ENCODE results near the gene MAN1A1.

MAN1A1 gene

DNA sequence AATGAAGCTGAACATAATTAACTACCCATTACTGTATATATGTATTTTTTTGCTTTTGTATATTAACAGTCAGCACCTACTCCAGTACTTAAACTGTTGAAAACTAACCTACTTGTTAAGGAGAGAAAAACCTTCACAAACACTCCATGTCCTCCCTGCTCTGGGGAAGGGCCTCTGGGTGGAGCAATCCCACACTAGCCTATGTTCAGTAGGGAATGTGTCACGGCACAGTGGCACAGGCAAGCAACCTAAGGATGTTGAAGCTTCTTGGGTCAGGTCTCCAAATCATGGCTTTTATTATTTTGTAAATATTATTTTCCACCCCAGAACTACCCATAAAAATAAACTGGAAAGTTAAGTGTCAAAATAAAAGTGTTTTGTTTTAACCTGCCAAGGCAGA lies 5.3 kb downstream of the MAN1A1 start:
- peaks cover 0 to 6% (median 0%) of the 10 kb centered on the region in 3 experiments for H3K27me3 ChIP-seq (ENCODE audit: control insufficient read depth in 3 of 3, insufficient read depth in 3 of 3, low read depth in 1 of 3, low read length in 3 of 3)
- DNase-seq (ENCODE audit: low spot score) = no peak
- WGBS, 2 donors (ENCODE audit: extremely low coverage in 2 of 2, insufficient read length in 2 of 2, insufficient replicate concordance in 1 of 2) = no CpG with 5 or more reads among the region's 1 CpG
- H3K14ac ChIP-seq (ENCODE audit: low read length) = no peak overlapping the region
- H3K4me2 ChIP-seq (ENCODE audit: insufficient read depth, low read length, poor library complexity, severe bottlenecking) = no peak overlapping the region
- H3K4me1 ChIP-seq (ENCODE audit: control insufficient read depth in 2 of 2, insufficient read depth in 1 of 2, low read depth in 1 of 2, low read length in 2 of 2) = peaks cover 9 to 15% of the 10 kb centered on the region in 2 donors
- no peak overlapping the region for H4K8ac ChIP-seq (ENCODE audit: low read depth, low read length)
- H2BK5ac ChIP-seq (ENCODE audit: low read length) = no peak overlapping the region
- H3K9me3 ChIP-seq (replicated peaks in 1 of 2; ENCODE audit: control insufficient read depth in 2 of 2, insufficient read depth in 1 of 2, low read depth in 1 of 2, low read length in 2 of 2) = no peaks in the 10 kb centered on the region
- no peak overlapping the region for H2BK15ac ChIP-seq (ENCODE audit: low read length)
- no peak overlapping the region for H3K9ac ChIP-seq (ENCODE audit: low read depth, low read length, poor library complexity)
- H2BK120ac ChIP-seq (ENCODE audit: low read depth, low read length) = no peak overlapping the region
- H2AK5ac ChIP-seq (ENCODE audit: low read depth, low read length) = no peak overlapping the region
- no peak overlapping the region for H3K18ac ChIP-seq (ENCODE audit: low read length)
- no peak overlapping the region for H2BK12ac ChIP-seq (ENCODE audit: low read length)
- no peaks in the 10 kb centered on the region for H3K79me1 ChIP-seq (ENCODE audit: low read depth, low read length)
- no peak overlapping the region for H3K4me3 ChIP-seq (ENCODE audit: low read length in 2 of 2)
- H3K27ac ChIP-seq (replicated peaks; ENCODE audit: low read length) = no peak overlapping the region
- H4K91ac ChIP-seq (ENCODE audit: low read depth, low read length, poor library complexity) = no peak overlapping the region
- H3K36me3 ChIP-seq (replicated peaks in 1 of 2; ENCODE audit: control insufficient read depth in 2 of 2, insufficient read depth in 2 of 2, low read length in 2 of 2) = no peaks in the 10 kb centered on the region
- no peak overlapping the region for H3K4ac ChIP-seq (ENCODE audit: low read length)
- H3K23ac ChIP-seq (ENCODE audit: low read depth, low read length, poor library complexity) = no peak overlapping the region
- no peak overlapping the region for H2AFZ ChIP-seq (ENCODE audit: low read length)

GRCh38 chr6:119343573-119344146 lies 5.9 kb downstream of the MAN1A1 start:
- Histone ChIP-seq H3K9me3 (replicated peaks in 1 of 2; ENCODE audit: control insufficient read depth in 2 of 2, insufficient read depth in 1 of 2, low read depth in 1 of 2, low read length in 2 of 2) (no peaks in the 10 kb centered on the region), H3K23ac (ENCODE audit: low read depth, low read length, poor library complexity) (no peak overlapping the region), H4K8ac (ENCODE audit: low read depth, low read length) (no peak overlapping the region), H3K18ac (ENCODE audit: low read length) (no peak overlapping the region), H3K4me2 (ENCODE audit: insufficient read depth, low read length, poor library complexity, severe bottlenecking) (no peak overlapping the region), H2BK5ac (ENCODE audit: low read length) (no peak overlapping the region), H3K36me3 (replicated peaks in 1 of 2; ENCODE audit: control insufficient read depth in 2 of 2, insufficient read depth in 2 of 2, low read length in 2 of 2) (no peaks in the 10 kb centered on the region), H3K9ac (ENCODE audit: low read depth, low read length, poor library complexity) (no peak overlapping the region), H2AK5ac (ENCODE audit: low read depth, low read length) (no peak overlapping the region), H4K91ac (ENCODE audit: low read depth, low read length, poor library complexity) (no peak overlapping the region), H3K14ac (ENCODE audit: low read length) (no peak overlapping the region), H2AFZ (ENCODE audit: low read length) (no peak overlapping the region), H3K4me1 (ENCODE audit: control insufficient read depth in 2 of 2, insufficient read depth in 1 of 2, low read depth in 1 of 2, low read length in 2 of 2) (peaks cover 9 to 15% of the 10 kb centered on the region in 2 donors), H3K27ac (replicated peaks; ENCODE audit: low read length) (no peak overlapping the region), H2BK120ac (ENCODE audit: low read depth, low read length) (no peak overlapping the region), H3K79me1 (ENCODE audit: low read depth, low read length) (no peaks in the 10 kb centered on the region), H3K27me3 (ENCODE audit: control insufficient read depth in 3 of 3, insufficient read depth in 3 of 3, low read depth in 1 of 3, low read length in 3 of 3) (peaks cover 0 to 6% (median 0%) of the 10 kb centered on the region in 3 experiments), H2BK15ac (ENCODE audit: low read length) (no peak overlapping the region), H3K4me3 (ENCODE audit: low read length in 2 of 2) (no peak overlapping the region), H2BK12ac (ENCODE audit: low read length) (no peak overlapping the region), H3K4ac (ENCODE audit: low read length) (no peak overlapping the region)
- no CpG with 5 or more reads among the region's 5 CpGs for WGBS, 2 donors (ENCODE audit: extremely low coverage in 2 of 2, insufficient read length in 2 of 2, insufficient replicate concordance in 1 of 2)
- DNase-seq (ENCODE audit: low spot score) = no peak

DNA sequence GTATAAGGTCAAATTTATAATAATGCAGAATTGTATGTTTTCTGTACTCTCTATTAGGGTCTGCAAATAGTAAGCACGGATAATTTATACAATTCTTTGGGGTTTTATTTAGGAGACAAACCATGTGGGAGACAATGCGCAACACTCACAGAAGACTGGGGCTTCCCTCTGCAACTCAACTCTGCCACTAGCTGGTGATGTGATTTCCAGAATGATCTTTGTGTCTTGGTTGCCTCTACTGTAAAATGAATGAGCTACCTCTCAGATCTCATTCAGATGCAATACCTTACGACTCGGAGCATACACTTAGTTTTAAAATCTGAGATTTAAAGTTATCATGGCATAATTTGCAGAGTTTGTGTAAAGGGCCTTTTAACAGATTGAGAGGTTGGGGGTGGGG lies 6.4 kb downstream of the MAN1A1 start:
- Histone ChIP-seq H3K79me1 (ENCODE audit: low read depth, low read length) (no peaks in the 10 kb centered on the region), H2AFZ (ENCODE audit: low read length) (no peak overlapping the region), H4K91ac (ENCODE audit: low read depth, low read length, poor library complexity) (no peak overlapping the region), H2BK15ac (ENCODE audit: low read length) (no peak overlapping the region), H4K8ac (ENCODE audit: low read depth, low read length) (no peak overlapping the region), H2BK12ac (ENCODE audit: low read length) (no peak overlapping the region), H3K4me2 (ENCODE audit: insufficient read depth, low read length, poor library complexity, severe bottlenecking) (no peak overlapping the region), H3K9ac (ENCODE audit: low read depth, low read length, poor library complexity) (no peak overlapping the region), H3K4me3 (ENCODE audit: low read length in 2 of 2) (no peak overlapping the region), H3K27me3 (ENCODE audit: control insufficient read depth in 3 of 3, insufficient read depth in 3 of 3, low read depth in 1 of 3, low read length in 3 of 3) (peaks cover 0 to 3% (median 0%) of the 10 kb centered on the region in 3 experiments), H2AK5ac (ENCODE audit: low read depth, low read length) (no peak overlapping the region), H2BK5ac (ENCODE audit: low read length) (no peak overlapping the region), H3K23ac (ENCODE audit: low read depth, low read length, poor library complexity) (no peak overlapping the region), H3K4me1 (ENCODE audit: control insufficient read depth in 2 of 2, insufficient read depth in 1 of 2, low read depth in 1 of 2, low read length in 2 of 2) (peaks cover 9 to 15% of the 10 kb centered on the region in 2 donors), H3K4ac (ENCODE audit: low read length) (no peak overlapping the region), H3K9me3 (replicated peaks in 1 of 2; ENCODE audit: control insufficient read depth in 2 of 2, insufficient read depth in 1 of 2, low read depth in 1 of 2, low read length in 2 of 2) (no peaks in the 10 kb centered on the region), H3K18ac (ENCODE audit: low read length) (no peak overlapping the region), H3K36me3 (replicated peaks in 1 of 2; ENCODE audit: control insufficient read depth in 2 of 2, insufficient read depth in 2 of 2, low read length in 2 of 2) (no peaks in the 10 kb centered on the region), H3K27ac (replicated peaks; ENCODE audit: low read length) (no peak overlapping the region), H2BK120ac (ENCODE audit: low read depth, low read length) (no peak overlapping the region), H3K14ac (ENCODE audit: low read length) (no peak overlapping the region)
- no CpG with 5 or more reads among the region's 4 CpGs for WGBS, 2 donors (ENCODE audit: extremely low coverage in 2 of 2, insufficient read length in 2 of 2, insufficient replicate concordance in 1 of 2)
- DNase-seq (ENCODE audit: low spot score) = no peak

DNA sequence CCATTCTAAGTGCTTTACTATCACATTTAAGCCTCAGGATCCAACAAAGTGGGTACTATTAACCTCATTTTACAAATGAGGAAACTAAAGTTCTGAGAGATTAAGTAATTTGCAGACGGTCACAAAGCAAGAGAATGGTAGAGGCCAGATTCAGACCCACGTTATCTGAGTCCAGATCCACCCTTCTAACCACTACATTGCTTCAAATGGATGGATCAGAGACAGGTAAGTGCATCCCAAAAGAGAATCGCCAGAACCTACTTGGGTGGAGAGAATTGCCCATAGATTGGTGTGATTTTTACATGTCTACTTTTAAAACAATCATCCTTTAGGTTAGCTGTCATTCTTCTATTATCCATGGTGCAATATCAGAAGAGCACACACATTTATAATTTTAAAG lies 7.1 kb downstream of the MAN1A1 start:
- H3K36me3 ChIP-seq (replicated peaks in 1 of 2; ENCODE audit: control insufficient read depth in 2 of 2, insufficient read depth in 2 of 2, low read length in 2 of 2) = no peaks in the 10 kb centered on the region
- no peaks in the 10 kb centered on the region for H3K27me3 ChIP-seq (ENCODE audit: control insufficient read depth in 3 of 3, insufficient read depth in 3 of 3, low read depth in 1 of 3, low read length in 3 of 3)
- H3K23ac ChIP-seq (ENCODE audit: low read depth, low read length, poor library complexity) = no peak overlapping the region
- no peak overlapping the region for H2BK12ac ChIP-seq (ENCODE audit: low read length)
- H2BK120ac ChIP-seq (ENCODE audit: low read depth, low read length) = no peak overlapping the region
- DNase-seq (ENCODE audit: low spot score) = no peak
- H4K8ac ChIP-seq (ENCODE audit: low read depth, low read length) = no peak overlapping the region
- H3K4me2 ChIP-seq (ENCODE audit: insufficient read depth, low read length, poor library complexity, severe bottlenecking) = no peak overlapping the region
- H2BK15ac ChIP-seq (ENCODE audit: low read length) = no peak overlapping the region
- H3K79me1 ChIP-seq (ENCODE audit: low read depth, low read length) = no peaks in the 10 kb centered on the region
- H4K91ac ChIP-seq (ENCODE audit: low read depth, low read length, poor library complexity) = no peak overlapping the region
- no peaks in the 10 kb centered on the region for H3K9me3 ChIP-seq (replicated peaks in 1 of 2; ENCODE audit: control insufficient read depth in 2 of 2, insufficient read depth in 1 of 2, low read depth in 1 of 2, low read length in 2 of 2)
- H2BK5ac ChIP-seq (ENCODE audit: low read length) = no peak overlapping the region
- H3K27ac ChIP-seq (replicated peaks; ENCODE audit: low read length) = no peak overlapping the region
- no peak overlapping the region for H3K18ac ChIP-seq (ENCODE audit: low read length)
- no peak overlapping the region for H2AFZ ChIP-seq (ENCODE audit: low read length)
- H3K4me3 ChIP-seq (ENCODE audit: low read length in 2 of 2) = no peak overlapping the region
- no peak overlapping the region for H2AK5ac ChIP-seq (ENCODE audit: low read depth, low read length)
- H3K4me1 ChIP-seq (ENCODE audit: control insufficient read depth in 2 of 2, insufficient read depth in 1 of 2, low read depth in 1 of 2, low read length in 2 of 2) = peaks cover 2 to 11% of the 10 kb centered on the region in 2 donors
- WGBS, 2 donors (ENCODE audit: extremely low coverage in 2 of 2, insufficient read length in 2 of 2, insufficient replicate concordance in 1 of 2) = no CpG with 5 or more reads among the region's 3 CpGs
- H3K14ac ChIP-seq (ENCODE audit: low read length) = no peak overlapping the region
- H3K9ac ChIP-seq (ENCODE audit: low read depth, low read length, poor library complexity) = no peak overlapping the region
- no peak overlapping the region for H3K4ac ChIP-seq (ENCODE audit: low read length)
